Right lobe of liver (tissue), 4 donors: Measurements from ENCODE around the gene AFF2.

Experiments used
- POLR2A ChIP-seq: fragments of 450-650 bp; IDR thresholded peaks from one replicate; pipeline ENCODE4 v1.6.1; 2017; ENCODE audit warnings: antibody characterized with exemption, mild to moderate bottlenecking
- TF ChIP-seq, protein P1 (sequence below), 4 donors: fragments of 200-600 bp in 3 of 4; fragments of 450-650 bp in 1 of 4; IDR thresholded peaks; one replicate each; pipeline versions ENCODE4 v1.5.1 to v1.8.0; 2016 to 2022; ENCODE audit warnings: antibody characterized with exemption in 4 of 4, mild to moderate bottlenecking in 2 of 4
- donor health status: DM: no; HTN: no; CAD: no.
- donor health status: DM: no; HTN: no; CAD: no.
- donor health status: DM: no; HTN: yes; CAD: no.

DNA sequence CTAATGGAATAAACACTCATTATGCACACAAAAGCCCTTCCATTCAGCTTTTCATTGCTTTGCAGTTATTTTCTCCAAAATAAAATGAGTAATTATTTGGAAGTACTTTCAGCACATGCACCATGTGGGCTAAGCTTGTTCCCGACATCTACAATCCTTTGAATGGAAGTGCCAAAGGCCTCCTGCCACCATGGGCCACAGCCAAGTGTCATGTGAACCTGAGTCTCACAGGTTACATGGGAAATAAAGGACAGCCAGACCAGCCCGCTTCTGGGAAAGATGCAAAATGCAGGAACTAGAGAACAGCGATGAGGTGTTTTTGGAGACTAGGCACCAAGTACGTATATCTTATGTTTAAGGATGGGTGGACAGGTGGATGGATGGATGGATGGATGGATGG lies 181.8 kb downstream of the AFF2 start:
- TF ChIP-seq, protein P1, sequence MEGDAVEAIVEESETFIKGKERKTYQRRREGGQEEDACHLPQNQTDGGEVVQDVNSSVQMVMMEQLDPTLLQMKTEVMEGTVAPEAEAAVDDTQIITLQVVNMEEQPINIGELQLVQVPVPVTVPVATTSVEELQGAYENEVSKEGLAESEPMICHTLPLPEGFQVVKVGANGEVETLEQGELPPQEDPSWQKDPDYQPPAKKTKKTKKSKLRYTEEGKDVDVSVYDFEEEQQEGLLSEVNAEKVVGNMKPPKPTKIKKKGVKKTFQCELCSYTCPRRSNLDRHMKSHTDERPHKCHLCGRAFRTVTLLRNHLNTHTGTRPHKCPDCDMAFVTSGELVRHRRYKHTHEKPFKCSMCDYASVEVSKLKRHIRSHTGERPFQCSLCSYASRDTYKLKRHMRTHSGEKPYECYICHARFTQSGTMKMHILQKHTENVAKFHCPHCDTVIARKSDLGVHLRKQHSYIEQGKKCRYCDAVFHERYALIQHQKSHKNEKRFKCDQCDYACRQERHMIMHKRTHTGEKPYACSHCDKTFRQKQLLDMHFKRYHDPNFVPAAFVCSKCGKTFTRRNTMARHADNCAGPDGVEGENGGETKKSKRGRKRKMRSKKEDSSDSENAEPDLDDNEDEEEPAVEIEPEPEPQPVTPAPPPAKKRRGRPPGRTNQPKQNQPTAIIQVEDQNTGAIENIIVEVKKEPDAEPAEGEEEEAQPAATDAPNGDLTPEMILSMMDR (IDR thresholded peaks at IDR 0.05) = no peak
- TF ChIP-seq POLR2A = no peak
